ENCODE measurements around the gene COG2.

GRCh38 chr1:230599926-230600656 is 42.2 kb upstream of the COG2 start:
- TF ChIP-seq EZH2 (IDR thresholded peaks at IDR 0.05; ENCODE audit: insufficient read depth, poor library complexity, severe bottlenecking) (no peak), EZH2phosphoT487 (IDR thresholded peaks at IDR 0.05; ENCODE audit: insufficient read depth, low read depth) (no peak)

All from GM23248 (cell line).